DMS 273 treated with DMSO at 0.1 percent for 48 hours (cell line): ENCODE results near the gene SNAI3.
"Not testable (repeated sequence)": the region's sequence is repeated elsewhere in the genome, so short reads cannot be mapped to it uniquely, and the experiment has no call there.

Experiments used
- DNase-seq: peaks from one replicate; lab custom pipeline; 2025; lab: John Stamatoyannopoulos, UW

The SNAI3 gene

DNA sequence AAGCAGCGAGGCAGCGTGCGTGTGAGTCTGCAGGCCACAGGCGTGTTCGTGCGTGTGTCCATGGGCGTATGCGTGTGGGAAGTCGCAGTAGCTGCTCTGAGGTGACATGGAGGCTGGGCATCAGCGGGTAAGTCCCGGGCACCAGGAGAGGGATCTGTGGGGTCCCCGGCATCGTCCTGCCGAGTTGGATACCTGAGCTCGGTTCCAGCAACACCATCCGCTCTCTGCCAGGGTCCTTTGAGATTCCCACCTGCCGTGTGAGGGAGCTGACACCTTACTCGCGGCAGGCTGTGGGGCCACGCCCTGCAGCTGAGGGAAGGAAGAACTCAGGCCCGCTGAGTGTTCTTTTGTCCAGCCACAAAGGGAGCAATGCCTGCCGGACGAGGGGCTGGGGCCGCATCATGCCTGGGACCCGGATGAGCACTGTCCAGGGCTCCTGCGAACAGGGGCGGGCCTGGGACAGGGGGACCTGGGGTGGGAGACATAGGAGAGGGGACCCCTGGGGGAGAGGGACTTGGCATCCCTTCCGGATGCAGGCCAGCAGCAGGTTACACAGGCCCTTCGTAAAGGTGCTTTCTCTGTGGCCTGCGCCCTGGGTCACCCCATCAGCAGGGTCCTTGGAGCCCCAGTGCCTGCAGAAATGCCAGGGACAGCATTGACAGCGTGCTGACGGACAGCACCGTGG is 5.0 kb upstream of the SNAI3 start:
- no peak for DNase-seq

DNA sequence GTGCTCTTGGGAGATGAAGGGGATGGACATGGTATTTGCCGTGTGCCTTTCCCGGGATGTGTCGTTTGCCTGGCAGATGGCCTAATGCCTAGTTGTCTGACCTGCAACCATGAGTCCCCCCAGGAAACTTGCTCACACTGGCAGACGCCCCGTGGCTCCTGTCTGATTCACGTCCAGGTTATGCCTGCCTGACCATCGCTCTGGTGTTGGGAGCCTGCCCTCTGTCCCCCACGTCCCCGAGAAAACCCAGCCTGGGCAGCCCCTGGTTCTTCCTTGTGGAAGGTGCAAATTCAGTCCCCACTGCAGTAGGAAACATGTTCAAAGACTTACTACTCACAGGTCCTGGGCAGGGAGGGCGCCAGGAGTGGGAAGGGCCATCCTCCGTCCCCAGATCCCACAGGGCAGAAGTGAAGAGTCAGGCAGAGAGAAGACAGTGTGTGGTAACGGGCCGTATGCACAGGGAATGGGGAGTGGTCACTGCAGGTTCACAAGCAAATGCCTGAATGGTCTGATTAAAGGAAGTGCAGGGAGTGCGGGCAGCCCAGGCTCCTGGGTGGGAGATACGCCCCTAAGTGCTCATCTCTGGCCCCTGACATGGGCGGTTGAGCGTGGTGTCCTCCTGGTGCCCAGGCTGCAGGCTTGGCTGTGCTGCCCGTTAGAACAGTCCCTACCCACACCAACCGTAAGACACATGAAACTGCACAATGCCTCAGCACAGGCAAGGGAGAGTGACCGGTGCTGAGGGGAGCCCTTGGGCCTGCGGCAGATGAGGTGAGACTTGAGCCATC is 4.2 kb upstream of the SNAI3 start:
- DNase-seq: no peak

DNA sequence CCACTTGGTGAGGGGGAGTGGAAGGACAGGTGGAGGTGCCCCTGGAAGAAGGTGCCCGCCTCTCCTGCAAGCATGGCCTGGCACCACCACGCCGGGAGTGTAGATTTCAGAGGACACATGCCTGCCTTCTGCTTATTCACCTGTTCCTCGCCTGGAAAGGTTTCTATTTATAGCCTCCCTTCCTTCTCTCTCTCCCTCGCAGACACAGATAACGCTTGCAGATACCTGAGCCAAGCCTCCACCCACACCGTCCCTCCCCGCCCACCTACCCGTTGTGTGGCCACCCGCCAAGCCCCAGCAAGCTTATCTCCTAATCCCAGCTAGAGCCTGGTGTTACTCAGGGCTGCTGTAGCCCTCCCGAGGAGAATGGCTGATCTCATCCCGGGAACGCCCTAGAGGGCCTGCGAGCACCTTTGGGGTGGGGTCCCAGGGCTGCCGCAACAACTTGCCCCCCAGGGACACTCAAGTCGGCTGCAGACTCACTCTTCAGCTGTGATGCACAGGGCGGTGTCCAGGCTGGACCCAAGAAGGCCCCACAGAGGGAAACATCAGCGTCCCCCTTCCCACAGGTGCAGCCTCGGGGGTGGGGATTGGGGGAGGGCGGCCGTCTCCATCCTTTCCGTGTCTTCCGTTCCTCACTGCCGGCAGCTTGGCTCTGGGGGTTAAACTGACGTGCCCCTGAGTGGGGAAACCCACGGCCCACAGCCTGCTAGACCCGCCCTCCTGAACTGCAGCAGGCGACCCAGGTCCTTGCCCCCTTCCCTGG is 1.9 kb upstream of the SNAI3 start:
- no peak for DNase-seq

DNA sequence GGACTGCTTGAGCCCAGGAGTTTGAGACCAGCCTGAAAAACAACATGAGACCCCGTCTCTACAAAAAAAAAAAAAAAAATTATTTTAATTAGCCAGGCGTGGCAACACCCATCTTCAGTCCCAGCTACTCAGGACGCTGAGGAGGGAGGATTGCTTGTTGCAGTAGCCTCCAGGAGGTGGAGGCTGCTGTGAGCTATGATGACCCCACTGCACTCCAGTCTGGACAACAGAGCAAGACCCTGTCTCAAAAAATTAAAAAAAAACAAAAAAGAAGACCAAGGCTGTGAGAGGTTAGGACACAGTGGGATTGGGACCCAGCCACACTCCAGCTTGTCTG is 1.3 kb upstream of the SNAI3 start:
- DNase-seq: no peak

DNA sequence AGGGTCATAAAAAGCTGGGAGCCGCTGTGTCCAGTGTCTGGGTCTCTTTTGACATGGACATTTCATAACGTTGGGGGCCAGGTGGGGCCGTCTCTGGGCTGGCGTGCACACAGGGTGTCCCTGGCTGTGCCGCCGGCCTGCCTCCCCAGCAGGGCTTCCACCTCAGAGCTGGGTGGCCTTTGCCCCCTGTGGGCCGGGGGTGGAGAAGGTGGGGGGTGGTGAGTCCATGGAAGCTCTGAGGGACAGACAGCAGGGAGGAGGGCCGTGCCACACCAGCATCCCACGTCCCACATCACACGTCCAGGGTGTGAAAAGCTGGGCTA is 908 bp upstream of the SNAI3 start:
- DNase-seq: no peak

DNA sequence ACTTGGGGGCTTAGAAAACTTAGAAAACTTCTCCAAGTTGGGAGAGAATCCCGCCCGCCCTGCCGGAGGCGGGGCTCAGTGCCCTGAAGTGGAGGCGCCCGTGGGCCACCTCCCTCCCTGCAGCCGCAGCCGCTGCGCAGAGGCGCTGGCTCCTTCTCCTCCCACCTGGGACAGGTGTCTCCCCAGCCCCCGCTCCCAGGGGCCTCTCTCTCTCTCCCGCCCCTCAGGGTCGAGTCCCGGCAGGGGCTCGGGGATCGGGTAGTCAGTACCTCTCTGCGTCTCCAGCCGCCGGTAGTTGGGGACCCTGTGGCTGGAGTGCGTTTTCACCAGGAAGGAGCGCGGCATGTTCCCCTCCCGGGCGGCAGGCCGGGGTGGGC is 257 bp downstream of the SNAI3 start:
- DNase-seq: no peak

DNA sequence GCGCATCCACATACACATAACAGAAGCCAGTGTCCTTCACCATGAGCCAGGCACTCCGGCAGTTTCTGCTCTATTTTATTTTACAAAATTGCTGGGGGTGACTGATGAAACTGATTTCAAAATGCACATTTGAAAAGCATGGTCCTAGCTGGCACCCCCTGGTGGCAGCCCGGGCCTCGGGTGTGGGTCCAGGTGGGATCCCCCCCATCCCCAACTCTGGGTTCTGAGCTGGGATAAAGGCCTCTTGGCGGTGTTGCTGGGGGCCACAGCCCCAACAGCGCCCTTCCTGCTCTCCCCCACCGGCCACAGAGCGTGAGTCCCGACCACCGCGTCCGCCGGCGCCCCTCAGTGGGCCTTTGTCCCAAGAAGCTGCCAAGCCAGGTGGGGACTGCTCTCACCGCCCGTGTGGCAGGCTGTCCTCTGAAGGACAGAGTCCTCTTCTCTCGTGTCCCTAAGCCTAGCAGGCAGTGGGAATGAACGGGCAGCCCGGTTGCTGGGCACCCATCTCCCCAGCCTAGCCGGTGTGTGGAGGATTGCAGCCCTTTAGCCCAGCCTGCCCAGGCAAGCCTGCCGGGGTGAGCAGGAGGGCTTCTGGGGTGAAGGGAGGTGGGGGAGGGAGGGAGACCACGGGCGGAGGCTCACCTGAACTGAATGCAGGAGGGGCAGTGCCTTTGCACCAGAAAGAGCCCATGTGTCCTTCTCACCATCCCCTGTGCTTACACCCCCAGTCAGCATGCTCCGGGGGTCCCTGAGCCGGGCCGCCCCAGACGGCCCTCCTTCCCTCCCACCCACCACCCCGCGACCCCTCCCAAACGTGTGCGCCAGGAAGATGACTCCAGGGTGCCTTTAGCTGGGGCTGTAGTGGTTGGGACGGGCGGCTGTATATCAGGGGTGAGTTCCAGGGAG is 898 bp downstream of the SNAI3 start:
- no peak for DNase-seq

DNA sequence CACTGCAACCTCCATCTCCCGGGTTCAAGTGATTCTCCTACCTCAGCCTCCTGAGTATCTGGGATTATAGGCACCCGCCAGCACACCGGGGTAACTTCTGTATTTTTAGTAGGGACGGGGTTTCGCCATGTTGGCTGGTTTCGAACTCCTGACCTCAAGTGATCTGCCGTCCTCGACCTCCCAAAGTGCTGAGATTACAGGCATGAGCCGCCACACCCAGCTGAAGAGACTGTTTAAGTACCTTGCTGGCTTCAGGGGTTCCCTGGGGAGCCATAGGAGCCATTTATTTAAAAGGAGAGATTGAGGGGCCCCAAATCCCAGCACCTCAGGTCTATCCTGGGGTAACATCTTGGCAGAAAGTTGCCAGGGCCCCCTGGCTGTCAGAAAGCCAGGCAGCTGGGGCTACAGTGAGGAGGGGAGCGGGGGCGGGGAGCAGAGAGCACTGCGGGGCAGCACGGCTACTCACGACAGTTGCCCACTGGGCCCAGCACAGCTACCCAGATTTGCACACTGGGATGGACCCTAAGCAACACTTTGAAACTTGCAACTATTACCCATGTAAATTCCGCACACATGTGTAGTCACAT is 1.6 kb downstream of the SNAI3 start:
- DNase-seq: no peak

DNA sequence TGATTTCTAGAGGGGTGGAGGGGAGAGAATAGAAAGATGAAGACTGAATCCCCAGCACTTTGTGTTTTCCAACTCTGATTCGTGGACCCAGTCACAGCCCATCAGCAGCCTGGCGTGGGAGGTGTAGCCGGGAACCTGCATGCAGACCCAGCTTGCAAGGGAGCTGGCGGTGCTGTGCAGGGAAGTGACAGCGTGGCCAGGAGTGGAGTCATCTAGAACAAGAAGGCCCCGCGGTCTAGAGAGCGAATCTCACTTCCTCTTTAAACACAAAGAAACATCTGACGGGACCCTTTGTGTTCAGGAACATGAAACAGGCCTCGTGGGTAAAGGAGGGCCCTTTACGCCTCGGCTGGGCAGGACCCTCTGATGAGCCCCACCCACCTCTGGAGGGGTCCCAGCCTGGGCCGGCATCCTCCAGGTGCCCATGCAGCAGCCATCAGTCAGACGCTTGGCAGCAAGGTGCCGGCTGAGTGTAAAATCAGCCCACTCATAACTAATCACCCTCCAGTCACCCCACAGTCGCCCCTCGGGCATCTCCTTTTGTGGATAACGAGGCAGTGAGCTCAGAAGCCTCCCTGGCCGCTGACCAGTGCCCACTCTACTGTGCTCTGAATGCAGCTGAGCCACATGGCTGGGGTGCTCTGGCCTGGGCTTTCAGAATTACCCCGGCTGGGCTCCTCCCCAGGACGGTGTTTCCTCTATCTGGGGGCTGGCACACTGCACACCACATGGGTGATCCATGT is 4.4 kb downstream of the SNAI3 start:
- no peak for DNase-seq

DNA sequence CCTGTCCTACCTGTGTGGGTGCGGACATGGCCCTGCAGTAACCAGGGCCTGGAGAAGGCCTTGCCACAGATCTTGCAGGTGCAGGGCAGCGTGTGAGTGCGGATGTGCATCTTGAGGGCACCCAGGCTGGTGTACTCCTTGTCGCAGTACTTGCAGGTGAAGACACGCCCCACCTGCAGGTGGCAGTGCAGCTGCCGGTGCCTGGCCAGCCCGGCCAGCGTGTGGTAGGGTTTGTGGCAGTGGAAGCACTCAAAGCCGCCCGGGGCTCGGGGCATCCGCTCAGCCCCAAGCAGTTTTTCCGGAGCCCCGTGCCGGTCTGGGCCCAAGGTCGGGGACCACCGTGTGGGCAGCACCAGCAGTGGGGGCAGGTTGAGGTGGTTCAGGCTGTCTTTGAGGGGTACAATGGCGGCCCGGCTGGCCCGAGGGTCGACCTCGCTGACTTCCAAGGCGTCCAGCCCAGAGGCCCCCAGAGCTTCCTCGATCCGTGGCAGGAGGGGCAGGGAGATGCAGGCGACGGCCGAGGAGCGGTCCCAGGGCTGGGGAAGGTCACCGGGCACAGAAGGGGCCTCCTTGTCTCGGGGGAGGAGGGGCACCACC is 5.1 kb downstream of the SNAI3 start:
- DNase-seq: no peak

DNA sequence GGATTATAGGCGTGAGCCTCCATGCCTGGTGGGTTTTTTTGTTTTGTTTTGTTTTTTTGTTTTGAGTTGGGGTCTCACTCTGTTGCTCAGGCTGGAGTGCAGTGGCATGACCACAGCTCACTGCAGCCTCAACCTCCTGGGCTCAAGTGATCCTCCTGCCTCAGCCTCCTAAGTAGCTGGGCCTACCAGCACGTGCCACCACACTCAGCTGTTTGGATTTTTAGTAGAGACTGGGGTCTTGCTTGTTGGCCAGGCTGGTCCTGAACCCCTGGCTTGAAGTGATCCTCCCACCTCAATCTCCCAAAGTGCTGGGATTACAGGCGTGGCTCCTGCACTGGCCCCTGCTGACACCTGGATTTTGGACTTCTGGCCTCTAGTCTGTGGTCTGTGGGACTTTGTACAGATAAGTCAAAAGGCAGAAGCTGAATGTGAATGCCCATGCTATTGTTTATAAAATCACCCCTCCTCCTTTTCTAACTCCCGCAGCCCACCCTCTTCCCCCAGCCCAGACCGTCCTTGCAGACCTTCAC is 5.7 kb downstream of the SNAI3 start:
- DNase-seq: no peak

DNA sequence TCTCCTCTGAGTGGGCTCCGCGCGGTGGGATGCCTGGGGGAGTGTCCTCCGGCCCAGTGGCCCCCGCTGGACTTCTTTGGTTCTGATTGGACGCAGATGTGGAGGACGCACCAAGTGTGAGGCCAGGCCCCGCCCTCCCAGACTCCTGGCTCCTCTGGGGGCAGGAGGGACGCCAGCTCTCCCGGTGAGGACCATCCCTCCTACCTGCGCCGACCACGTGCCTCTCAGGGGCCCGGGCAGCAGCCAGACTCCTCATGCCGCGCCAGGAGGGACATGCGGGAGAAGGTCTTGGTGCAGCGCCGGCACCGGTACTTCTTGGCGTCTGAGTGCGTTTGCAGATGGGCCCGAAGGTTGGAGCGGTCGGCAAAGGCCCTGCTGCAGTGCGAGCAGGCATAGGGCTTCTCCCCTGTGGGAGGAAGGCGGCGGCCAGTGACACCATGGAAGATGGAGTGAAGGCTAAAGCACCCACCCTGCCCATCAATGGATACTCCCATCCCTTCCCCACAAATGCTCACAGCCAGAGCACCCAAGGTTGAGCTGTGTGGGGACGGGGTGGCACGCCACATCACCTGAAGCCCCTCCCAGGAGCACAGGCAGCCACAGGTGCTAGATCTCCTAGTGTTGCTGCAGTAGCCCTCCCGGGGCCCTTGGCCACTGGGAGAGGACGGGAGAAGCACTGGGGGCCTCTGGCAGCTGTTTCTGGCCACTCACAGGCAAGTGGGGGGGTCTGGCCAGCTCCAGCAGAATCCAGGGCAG is 7.9 kb downstream of the SNAI3 start:
- no peak for DNase-seq

DNA sequence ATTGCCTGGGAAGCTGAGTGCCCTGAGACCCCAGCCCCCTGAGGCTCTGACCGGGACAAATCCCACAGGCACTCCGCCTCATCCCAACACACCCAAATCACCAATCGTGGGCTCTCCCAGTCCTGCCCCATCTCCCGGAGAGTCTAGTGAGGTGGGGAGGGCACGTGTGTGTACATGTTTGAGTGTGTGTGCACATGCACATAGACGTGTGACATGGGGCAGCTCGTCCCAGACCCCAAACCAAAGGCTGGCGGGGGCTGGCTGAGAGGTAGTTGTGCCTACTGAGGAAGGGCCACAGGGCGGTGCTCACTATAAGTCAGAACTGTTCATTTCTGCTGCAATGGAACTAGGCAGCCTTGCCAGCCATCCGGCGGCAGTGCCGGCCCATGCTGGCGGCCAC is 8.6 kb downstream of the SNAI3 start:
- DNase-seq: no peak

DNA sequence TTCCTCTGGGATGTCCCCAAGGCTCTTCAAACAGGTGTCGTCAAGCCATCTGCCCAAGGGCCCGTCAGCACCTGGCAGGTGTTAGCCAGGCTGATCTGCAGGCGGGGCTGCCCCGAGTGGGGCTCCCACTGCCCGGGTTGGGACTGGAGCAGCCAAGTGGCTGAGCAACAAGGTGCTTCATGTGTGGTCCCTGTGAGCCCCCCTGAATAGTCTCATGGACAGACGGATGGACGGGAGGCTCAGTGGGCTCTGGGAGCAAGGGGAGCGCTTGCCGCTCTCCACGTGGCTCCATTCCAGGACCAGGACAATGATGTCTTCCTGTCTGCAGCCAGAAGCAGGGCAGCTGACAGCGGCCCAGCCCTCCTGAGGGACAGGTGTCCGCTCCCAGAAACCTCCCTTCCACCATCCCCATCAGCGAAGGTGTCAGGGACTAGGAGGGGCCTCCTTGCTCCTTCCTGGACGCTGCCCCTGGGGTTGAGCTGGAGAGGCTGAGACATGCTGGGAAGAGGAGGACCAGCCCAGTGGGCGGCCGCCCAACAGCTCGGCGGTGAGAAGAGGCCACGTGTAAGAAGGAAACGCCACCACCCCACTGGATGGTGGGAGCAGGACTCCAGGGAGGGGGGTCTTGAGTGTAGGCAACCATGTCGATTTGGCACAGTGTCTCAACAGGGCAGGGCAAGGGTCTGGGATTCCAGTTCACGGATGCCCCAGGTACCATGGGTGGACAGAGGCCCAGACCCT is 9.6 kb downstream of the SNAI3 start:
- no peak for DNase-seq

DNA sequence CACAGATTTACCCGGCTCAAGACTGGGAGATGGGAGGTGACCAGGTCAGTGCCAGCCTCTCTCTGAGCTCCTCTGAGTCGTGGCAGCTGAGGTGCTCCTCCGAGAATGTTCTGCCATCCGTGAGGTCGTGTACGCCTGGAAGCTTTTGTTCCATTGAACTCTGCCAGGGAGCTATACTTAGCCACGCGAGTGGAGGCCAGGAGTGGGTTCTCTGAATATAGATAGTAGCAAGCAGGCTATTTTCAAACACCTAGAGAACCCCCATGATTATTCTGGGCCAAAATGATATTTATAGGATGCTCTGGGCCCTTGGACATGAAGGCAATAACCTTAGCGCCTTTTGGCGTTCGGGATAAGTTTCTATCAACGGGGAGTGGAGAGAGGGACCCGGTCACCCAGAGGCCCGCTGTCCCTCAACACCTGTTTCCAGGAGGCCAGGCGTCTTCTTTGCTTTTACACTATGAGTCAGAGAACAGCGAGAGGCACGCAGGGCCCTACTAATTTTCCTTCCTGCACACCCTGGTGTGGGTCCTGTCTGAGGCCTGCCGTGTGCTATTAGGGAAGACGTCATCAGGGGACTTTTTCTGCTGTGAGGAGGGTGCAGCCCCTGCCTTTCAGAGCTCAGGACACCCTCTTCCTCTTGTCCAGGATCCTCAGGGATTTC is 12.5 kb downstream of the SNAI3 start:
- no peak for DNase-seq

DNA sequence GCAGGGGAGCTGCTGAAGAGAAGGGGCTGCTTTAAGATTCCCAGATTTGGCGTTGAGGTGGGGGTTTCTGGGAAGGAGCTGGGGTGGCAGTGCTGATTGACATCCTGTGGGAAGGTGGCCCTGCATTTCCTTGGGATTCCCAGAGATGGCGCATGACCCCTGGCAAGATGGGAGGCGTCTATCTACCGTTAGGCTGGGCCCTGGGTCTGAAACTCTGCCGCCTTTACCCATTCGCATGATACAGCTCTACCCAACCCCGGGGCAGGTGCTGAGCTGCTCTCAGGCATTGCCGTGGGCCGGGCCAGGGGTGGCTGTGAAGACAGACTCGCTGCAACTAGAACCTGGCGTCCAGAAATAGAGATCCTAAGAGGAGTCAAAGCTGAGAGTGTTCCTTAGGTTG is 13.5 kb downstream of the SNAI3 start:
- DNase-seq: no peak

DNA sequence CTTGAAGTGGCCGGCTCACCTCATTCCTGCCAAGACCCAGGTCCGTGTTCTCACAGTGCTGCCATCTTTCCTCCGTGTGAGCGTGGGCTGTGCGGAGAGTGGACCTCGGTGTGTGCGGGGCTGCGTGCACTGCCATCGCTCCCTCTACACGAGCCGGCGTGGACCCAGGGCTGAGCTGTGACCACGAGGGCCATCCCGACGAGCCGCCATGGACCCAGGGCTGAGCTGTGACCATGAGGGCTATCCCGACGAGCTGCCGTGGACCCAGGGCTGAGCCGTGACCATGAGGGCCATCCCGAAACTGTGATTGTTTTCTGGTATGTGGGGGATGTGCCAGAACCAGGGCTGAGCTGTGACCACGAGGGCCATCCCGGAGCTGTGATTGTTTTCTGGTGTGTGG is 14.5 kb downstream of the SNAI3 start:
- DNase-seq: no peak

DNA sequence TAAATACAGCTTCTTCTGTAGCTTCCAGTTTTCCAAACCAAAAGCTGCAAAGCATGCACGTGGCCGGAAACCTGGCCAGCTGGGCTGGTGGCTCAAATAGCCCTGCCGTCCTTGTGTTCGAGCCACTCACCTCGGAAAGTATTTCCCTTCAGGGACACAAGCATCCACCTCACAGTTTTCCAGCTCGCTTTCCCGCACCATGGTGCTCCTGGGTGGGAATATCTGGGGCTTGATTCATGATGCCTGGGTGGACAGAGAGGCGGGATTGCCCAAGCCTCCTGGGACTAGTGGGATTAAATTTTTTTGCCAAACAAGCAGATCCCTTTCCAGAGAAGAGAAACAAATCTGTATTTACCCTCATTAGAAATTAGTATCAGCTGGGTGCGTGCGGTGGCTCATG is 16.3 kb downstream of the SNAI3 start:
- DNase-seq: no peak

DNA sequence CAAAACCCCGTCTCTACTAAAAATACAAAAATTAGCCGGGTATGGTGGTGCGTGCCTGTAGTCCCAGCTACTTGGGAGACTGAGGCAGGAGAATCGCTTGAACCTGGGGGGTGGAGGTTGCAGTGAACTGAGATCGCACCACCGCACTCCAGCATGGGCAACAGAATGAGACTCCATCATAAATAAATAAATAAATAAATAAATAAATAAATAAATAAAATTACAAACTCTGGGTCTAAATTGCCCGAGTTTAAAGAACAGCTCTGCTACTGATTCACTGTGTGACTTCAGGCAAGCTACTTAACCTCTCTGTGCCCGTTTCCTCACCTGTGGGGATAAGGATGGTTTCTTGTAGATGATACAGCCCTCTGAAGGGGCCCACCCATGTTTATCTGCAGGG is 16.8 kb downstream of the SNAI3 start:
- not testable (repeated sequence) for DNase-seq
